Omental fat pad (tissue), 4 donors: Measurements from ENCODE around the gene LAIR1. TPM values are rescaled to one million over a fixed set of nuclear protein-coding genes. Genes with fewer than 3 reads are reported as not detected.

ENCODE experiments used
- ATAC-seq: fragments of 150-250 bp; one replicate; pipeline ENCODE4 v1.9.1; 2016; ENCODE audit warnings: mild to moderate bottlenecking, moderate library complexity; ENCODE audit not compliant: low FRiP score
- DNase-seq: peaks from one replicate; pipeline ENCODE4 v3.0.0-alpha.2; 2019; ENCODE audit warnings: low spot score
- CTCF ChIP-seq, 3 donors: fragments of 450-650 bp; IDR thresholded peaks; one replicate each; pipeline ENCODE4 v1.5.1; 2016 to 2017; ENCODE audit warnings: antibody characterized with exemption in 3 of 3, mild to moderate bottlenecking in 3 of 3, moderate library complexity in 2 of 3
- total RNA-seq, 4 donors: library from RNA; depleted of rRNA; stranded (reverse); fragments of >200 nt; gene quantifications; one replicate each; pipeline ENCODE4 v1.1.0, GENCODE V29; 2016

LAIR1 gene
- total RNA-seq, 4 donors from 2014 or later: 24.3 to 82.5 (median 37.0) TPM

GRCh38 chr19:54352546-54352945 is 12.2 kb downstream of the LAIR1 start:
- ATAC-seq (no peak), DNase-seq (no peak)
- no peak for TF ChIP-seq CTCF (IDR thresholded peaks at IDR 0.05)

GRCh38 chr19:54352041-54352440 is 12.7 kb downstream of the LAIR1 start:
- ATAC-seq: no peak
- no peak for DNase-seq

GRCh38 chr19:54351474-54351873 is 13.3 kb downstream of the LAIR1 start:
- no peak for ATAC-seq
- DNase-seq: no peak
- no peak for TF ChIP-seq CTCF (IDR thresholded peaks at IDR 0.05)

More at GRCh38 chr19:54352041-54352440, 12.7 kb downstream of the LAIR1 start:
- TF ChIP-seq CTCF (IDR thresholded peaks at IDR 0.05): no peak

- DNase-seq (no peak), ATAC-seq (no peak)
- TF ChIP-seq CTCF (IDR thresholded peaks at IDR 0.05): no peak
Measured at GRCh38 chr19:54345938-54346386, 18.8 kb downstream of the LAIR1 start.

GRCh38 chr19:54343868-54344267 is 20.9 kb downstream of the LAIR1 start:
- no peak for TF ChIP-seq CTCF (IDR thresholded peaks at IDR 0.05)
- no peak for DNase-seq
- no peak for ATAC-seq

GRCh38 chr19:54341295-54341694 is 23.4 kb downstream of the LAIR1 start:
- ATAC-seq (no peak), DNase-seq (no peak)
- no peak for TF ChIP-seq CTCF (IDR thresholded peaks at IDR 0.05)

- no peak for DNase-seq
- no peak for TF ChIP-seq CTCF (IDR thresholded peaks at IDR 0.05)
- no peak for ATAC-seq
Measured at GRCh38 chr19:54339646-54340358, 24.9 kb downstream of the LAIR1 start.
